Fibroblast of skin of right biceps (primary cell): ENCODE data around the gene LLGL1.

Experiments
- DNase-seq: peaks from one replicate; pipeline ENCODE4 v3.0.0-alpha.2; 2013

Gene LLGL1

DNA sequence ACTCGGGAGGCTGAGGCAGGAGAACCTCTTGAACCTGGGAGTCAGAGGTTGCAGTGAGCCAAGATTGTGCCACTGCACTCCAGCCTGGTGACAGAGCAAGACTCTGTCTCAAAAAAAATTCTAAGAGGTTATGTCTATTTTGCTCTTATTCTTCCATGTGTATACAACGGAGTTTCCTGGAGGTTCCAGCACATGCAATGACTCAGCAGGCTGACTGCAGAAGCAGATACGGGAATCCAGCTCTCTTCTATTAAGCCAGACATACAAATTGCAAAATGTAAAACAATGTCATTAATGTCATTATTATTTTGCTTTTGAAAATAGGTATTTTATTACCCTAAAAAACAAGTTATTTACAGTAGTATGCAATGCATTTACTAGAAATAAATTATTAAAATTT, 53.4 kb downstream of the LLGL1 start:
- DNase-seq: no peak

DNA sequence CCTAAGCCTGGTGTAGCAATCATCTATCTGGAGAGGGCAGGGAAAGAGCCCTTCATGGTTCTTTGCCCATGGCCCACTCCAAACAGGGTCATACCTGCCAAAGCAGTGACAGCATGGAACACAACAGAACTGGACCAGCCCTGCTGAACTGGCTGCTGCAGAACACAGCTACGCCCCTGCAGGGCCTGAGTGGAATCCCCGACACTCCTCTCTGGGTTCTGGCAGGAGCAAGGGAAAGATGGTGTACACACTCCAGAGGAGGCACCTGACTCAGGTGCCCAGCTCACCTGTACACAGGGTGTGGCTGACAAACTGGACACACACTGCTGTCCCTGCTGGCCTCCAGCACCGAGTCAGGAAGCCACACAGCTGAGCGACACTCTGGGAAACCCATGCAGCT, 54.8 kb downstream of the LLGL1 start:
- no peak for DNase-seq

DNA sequence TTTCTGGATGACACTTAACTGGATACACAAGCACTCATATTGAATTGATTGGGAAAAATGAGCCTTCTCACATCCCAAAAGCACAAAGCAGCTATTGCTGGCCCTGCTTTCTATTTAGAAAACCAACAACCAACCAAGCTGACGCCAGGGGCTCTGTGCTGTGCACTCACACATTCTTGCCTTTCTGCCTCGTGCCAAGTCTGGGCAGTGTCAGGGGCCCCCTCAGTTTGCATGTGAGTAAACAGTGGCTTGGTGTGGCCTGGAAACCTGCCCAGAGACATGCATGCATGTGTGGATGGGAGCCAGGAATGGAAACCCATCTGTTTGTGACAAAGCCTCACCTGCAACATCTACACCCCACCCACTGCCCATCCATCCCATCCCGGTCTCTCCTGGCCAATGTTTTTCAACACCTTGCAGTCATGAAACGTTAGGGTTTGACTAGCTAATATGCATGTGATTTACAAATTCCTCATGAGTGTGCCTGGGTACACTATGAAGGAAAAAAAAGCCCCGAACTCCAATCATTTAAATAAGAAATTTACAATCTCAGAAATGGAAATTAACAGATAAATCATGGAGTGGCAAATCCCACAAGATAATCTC, 55.4 kb downstream of the LLGL1 start:
- DNase-seq: no peak

DNA sequence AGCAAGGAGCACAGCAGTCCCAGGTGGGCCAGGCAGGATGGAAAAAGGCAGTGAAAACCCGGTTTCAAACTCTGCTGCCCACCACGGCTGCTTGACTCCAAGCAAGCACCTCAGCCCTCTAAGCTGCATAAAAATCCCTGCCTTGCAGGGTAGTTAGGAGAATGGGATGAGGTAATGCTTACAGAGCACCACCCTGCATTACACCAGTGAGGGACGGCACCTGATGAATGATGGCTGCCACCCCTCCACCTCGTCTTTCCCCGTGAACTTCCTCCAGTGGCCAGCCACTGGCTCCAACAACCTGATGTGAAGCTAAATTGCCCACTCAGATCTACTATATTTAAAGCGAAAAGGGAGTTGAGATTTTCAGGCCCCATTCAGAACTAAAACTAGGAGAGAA, 56.4 kb downstream of the LLGL1 start:
- DNase-seq: no peak

DNA sequence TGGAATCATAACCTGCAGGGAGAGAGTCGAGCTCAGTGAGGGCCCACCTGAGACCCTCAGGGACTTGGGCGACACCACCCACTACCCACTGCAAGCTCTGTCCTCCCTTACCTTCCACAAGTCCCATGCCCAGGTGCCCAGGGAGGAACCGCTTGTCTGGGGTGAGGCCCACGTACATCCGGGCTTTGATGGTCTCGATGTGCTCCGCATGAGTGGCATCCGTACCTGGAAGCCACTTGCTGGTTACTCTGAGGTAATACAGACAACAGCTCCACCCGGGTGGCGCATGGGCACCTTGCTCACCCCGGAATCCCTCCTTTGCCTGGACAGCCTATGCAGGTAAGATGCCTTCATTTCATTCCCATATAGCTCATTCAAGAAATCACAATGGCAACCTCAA, 59.9 kb downstream of the LLGL1 start:
- no peak for DNase-seq

DNA sequence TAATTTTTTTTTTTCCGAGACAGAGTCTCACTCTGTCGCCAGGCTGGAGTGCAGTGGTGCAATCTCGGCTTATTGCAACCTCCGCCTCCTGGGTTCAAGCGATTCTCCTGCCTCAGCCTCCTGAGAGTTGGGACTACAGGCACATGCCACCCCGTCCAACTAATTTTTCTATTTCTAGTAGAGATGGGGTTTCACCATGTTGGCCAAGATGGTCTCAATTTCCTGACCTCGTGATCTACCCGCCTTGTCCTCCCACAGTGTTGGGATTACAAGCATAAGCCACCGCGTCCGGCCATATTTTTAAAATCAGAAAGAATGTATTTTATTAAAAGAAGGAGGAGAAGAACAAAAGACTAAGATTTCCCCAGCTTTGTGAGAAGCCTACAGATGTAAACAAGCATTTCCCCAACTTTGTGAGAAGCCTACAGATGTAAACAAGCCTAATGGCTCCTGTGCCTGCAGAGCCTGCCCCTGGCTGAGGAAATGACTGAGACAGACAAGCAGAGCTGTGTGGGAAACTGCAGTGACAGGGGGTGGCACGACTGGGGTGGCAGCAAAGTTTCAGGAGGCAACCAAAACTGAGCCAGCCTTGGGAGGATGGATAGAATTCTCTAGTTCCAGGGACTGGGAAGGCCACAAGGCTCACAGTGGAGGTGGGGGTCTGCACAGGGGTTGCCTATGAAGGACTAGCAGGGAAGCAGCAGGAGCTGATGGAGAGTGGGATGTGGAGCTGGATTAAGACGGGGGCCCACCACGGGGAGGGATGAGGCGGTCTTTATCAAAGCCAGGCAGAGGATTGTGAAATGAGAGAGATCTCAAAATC, 66.5 kb downstream of the LLGL1 start:
- no peak for DNase-seq
